Germinal center (tissue), 1 donor: ENCODE measurements around the gene PDXK.
"Not testable (repeated sequence)": the region's sequence is repeated elsewhere in the genome, so short reads cannot be mapped to it uniquely, and the experiment has no call there.

Experiments
- DNase-seq: peaks from one replicate; pipeline ENCODE4 v3.0.0; 2012; ENCODE audit warnings: mixed read lengths, low spot score

Gene PDXK

GRCh38 chr21:43697758-43698643 is 20.9 kb upstream of the PDXK start:
- DNase-seq, result no peak

- not testable (repeated sequence) for DNase-seq
Observed at GRCh38 chr21:43699492-43699777, 19.5 kb upstream of the PDXK start.

GRCh38 chr21:43699933-43700599 is 18.9 kb upstream of the PDXK start:
- DNase-seq, result no peak

- no peak for DNase-seq
Observed at GRCh38 chr21:43701936-43702784, 16.8 kb upstream of the PDXK start.

- DNase-seq, result no peak
Observed at GRCh38 chr21:43702785-43703034, 16.2 kb upstream of the PDXK start.

- DNase-seq, result no peak
Observed at GRCh38 chr21:43703035-43703880, 15.7 kb upstream of the PDXK start.

- no peak for DNase-seq
Observed at GRCh38 chr21:43707462-43707861, 11.5 kb upstream of the PDXK start.

GRCh38 chr21:43708745-43709381 is 10.1 kb upstream of the PDXK start:
- DNase-seq, result no peak

GRCh38 chr21:43712268-43712942 is 6.5 kb upstream of the PDXK start:
- DNase-seq, result no peak

- not testable (repeated sequence) for DNase-seq
Observed at GRCh38 chr21:43713123-43713522, 5.8 kb upstream of the PDXK start.

GRCh38 chr21:43716376-43717165 is 2.4 kb upstream of the PDXK start:
- DNase-seq, result peak; percentile 74

GRCh38 chr21:43717166-43717853 is 1.6 kb upstream of the PDXK start:
- no peak for DNase-seq

- no peak for DNase-seq
Observed at GRCh38 chr21:43717967-43718871, 710 bp upstream of the PDXK start.

- DNase-seq, result no peak
Observed at GRCh38 chr21:43719748-43720538, 1.0 kb downstream of the PDXK start.

- DNase-seq, result no peak
Observed at GRCh38 chr21:43720539-43721166, 1.7 kb downstream of the PDXK start.

GRCh38 chr21:43721206-43721605 is 2.3 kb downstream of the PDXK start:
- no peak for DNase-seq

GRCh38 chr21:43721939-43722338 is 3.0 kb downstream of the PDXK start:
- no peak for DNase-seq
